ENCODE results near the gene TNXB.
A peak's percentile ranks its signal among the peaks of the same experiment; 100 is the strongest.

Gene TNXB

GRCh38 chr6:32137454-32137853, 28.3 kb upstream of the TNXB start:
- no peak for ATAC-seq

GRCh38 chr6:32133786-32134185, 24.6 kb upstream of the TNXB start:
- no peak for ATAC-seq

- ATAC-seq: no peak
These were observed 23.0 kb upstream of the TNXB start for GRCh38 chr6:32132110-32132509.

- ATAC-seq: no peak
These were observed 22.4 kb upstream of the TNXB start for GRCh38 chr6:32131439-32131948.

- no peak for ATAC-seq
These were observed 20.4 kb upstream of the TNXB start for GRCh38 chr6:32129297-32130088.

GRCh38 chr6:32128751-32129296, 19.7 kb upstream of the TNXB start:
- ATAC-seq: no peak

- ATAC-seq: peak; percentile 94 to 96
These were observed 18.8 kb upstream of the TNXB start, which contains the start of gene ATF6B for GRCh38 chr6:32127717-32128592. ATF6B (minus strand) TSS chr6:32128246; CDS start chr6:32128207, 39 bp downstream.

GRCh38 chr6:32127409-32127716, 18.2 kb upstream of the TNXB start:
- ATAC-seq: no peak

GRCh38 chr6:32126880-32127279, 17.7 kb upstream of the TNXB start:
- ATAC-seq: no peak

GRCh38 chr6:32123681-32124080, 14.5 kb upstream of the TNXB start:
- no peak for ATAC-seq

- no peak for ATAC-seq
These were observed 11.5 kb upstream of the TNXB start for GRCh38 chr6:32120573-32121059.

- ATAC-seq: peak; percentile 79 to 84
These were observed 9.9 kb upstream of the TNXB start for GRCh38 chr6:32118782-32119628.

- no peak for ATAC-seq
These were observed 8.3 kb upstream of the TNXB start for GRCh38 chr6:32117461-32117860.

- no peak for ATAC-seq
These were observed 7.5 kb upstream of the TNXB start for GRCh38 chr6:32116674-32117073.

- no peak for ATAC-seq
These were observed 6.5 kb upstream of the TNXB start for GRCh38 chr6:32115623-32116022.

GRCh38 chr6:32114796-32115195, 5.7 kb upstream of the TNXB start:
- no peak for ATAC-seq

GRCh38 chr6:32113386-32114352, 4.5 kb upstream of the TNXB start:
- no peak for ATAC-seq

GRCh38 chr6:32112431-32112980, 3.4 kb upstream of the TNXB start:
- ATAC-seq: no peak

GRCh38 chr6:32111424-32112066, 2.4 kb upstream of the TNXB start:
- ATAC-seq: no peak

GRCh38 chr6:32110632-32111031, 1.5 kb upstream of the TNXB start:
- no peak for ATAC-seq

Data from activated CD4-positive, CD25-positive, alpha-beta regulatory T cell treated with anti-CD3 and anti-CD28 coated beads, Interleukin-2, amount 50 U/mL, for 24 hours (primary cell).